Melanocyte of skin (primary cell): ENCODE measurements around the gene ZNF470. TPM values are rescaled to one million over a fixed set of nuclear protein-coding genes. Genes with fewer than 3 reads are reported as not detected.

Experiments
- total RNA-seq, 2 donors: library from RNA; depleted of rRNA; stranded (reverse); fragments of >200 nt; gene quantifications; 2 replicates each; pipeline ENCODE4 v1.2.3, GENCODE V29; 2012

The ZNF470 gene
- total RNA-seq: 1 to 10 TPM; 2.0 to 2.4 TPM

GRCh38 chr19:56567274-56568120, at the start of gene ZNF470:
TSS of gene ZNF470 (plus strand) at chr19:56567468. CDS start at chr19:56570312, 2,844 bp downstream.

GRCh38 chr19:56538761-56539263, 28.5 kb upstream of the ZNF470 start, which contains the start of gene ZFP28:
TSS of gene ZFP28 (plus strand) at chr19:56538948. CDS start at chr19:56539019, 71 bp downstream.

GRCh38 chr19:56594783-56595547, 27.7 kb downstream of the ZNF470 start, which contains the start of gene ZNF71:
TSS of gene ZNF71 (plus strand) at chr19:56595302. CDS start at chr19:56601559, 6,257 bp downstream.

Other genes starting within 250 kb of the ZNF470 start
- gene ZNF582, start 173.9 kb upstream of the ZNF470 start, total RNA-seq: 1 to 10 TPM; 2.0 to 4.5 TPM
- gene ZNF583, start 163.1 kb upstream of the ZNF470 start, total RNA-seq: 1 to 10 TPM; 3.7 to 4.8 TPM
- gene ZNF667, start 90.1 kb upstream of the ZNF470 start, total RNA-seq: 1 to 10 TPM; 3.3 to 5.5 TPM
- 1 to 10 TPM; 1.7 to 3.1 TPM for gene ZNF471, start 59.6 kb upstream of the ZNF470 start, total RNA-seq
- 1 to 10 TPM; 7.7 to 8.6 TPM for gene ZFP28, start 28.5 kb upstream of the ZNF470 start, total RNA-seq
- 10 to 100 TPM in 1 of 2 donors, 1 to 10 TPM in 1; 8.7 to 11.4 TPM for gene ZNF71, start 27.8 kb downstream of the ZNF470 start, total RNA-seq
- gene SMIM17, start 75.7 kb downstream of the ZNF470 start, total RNA-seq: not detected
- under 1 TPM; under 0.01 to 0.69 TPM for gene ZNF835, start 104.3 kb downstream of the ZNF470 start, total RNA-seq